ENCODE data around the gene TMC6.
"Not testable (repeated sequence)": the region's sequence is repeated elsewhere in the genome, so short reads cannot be mapped to it uniquely, and the experiment has no call there.

Gene TMC6

DNA sequence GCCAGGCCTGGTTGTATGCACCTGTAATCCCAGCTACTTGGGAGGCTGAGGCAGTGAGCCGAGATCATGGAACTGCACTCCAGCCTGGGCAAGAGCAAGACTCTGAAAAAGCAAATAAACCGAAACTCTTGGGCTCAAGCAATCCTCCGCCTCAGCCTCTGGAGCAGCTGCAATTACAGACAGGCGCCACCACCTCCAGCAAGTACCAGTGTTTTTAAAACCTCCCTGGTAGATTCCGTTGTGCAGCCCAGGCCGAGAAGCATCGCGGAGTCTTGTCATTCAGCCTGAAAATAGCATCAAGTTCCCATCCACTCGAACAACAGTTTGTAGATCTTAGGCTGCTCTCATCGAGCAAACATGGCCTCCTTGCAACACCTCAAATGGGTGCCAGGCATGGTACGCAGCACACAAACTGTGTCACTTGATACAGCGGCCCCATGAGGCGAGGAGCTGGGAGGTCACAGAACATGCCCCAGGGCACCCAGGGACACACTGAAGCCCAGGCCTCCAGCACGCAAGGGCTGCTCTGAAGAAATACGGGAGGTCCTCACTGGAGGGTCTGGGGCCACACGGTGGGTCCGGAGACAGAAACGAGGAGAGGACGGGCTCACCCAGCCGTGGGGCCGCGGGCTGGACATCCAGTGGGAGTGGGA lies 18.1 kb downstream of the TMC6 start:
- no peak for DNase-seq (ENCODE audit: low spot score)

DNA sequence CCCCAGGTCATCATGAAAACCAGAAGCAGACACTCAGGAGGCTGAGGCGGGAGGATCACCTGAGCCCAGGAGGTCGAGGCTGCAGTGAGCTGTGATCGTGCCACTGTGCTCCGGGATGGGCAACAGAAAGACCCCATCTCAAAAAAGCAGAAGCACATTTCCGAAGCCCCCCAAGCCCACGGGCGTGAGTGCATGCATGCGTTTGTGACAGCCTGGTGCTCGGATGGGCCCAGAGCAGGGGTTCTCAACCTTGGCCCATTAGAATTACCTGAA lies 19.1 kb downstream of the TMC6 start:
- no peak for DNase-seq (ENCODE audit: low spot score)

DNA sequence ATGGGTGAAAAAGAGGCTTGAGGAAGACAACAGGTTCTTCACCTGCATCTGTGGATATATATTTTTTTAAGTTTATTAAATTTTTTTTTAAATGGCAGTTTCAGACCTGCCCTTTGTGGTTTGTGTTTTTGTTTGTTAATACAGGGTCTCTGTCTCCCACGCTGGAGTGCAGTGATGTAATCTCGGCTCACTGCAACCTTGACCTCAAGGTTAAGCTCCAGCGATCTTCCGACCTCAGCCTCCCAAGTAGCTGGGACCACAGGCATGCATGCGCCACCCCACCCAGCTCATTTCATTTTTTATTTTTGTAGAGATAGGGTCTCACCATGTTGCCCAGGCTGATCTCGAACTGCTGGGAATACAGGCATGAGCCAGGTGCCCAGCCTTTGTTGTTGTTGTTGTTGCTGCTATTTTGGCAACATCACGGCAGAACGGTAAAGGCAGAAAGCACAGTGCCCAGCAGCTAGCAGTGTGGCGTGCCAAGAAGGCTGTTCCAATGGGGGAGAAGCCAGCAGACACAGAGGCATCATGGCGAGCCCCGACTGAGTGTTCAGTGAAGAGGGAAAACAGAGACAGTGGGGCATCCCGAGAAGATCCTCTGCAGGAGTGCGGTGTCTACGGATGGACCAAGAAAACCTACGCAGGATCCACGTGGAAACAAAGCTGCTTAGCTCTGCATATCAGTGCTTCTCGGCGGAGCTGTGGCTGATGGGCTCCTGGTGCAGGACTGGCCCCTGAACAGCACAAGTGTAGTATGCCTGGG lies 19.6 kb downstream of the TMC6 start:
- no peak for DNase-seq (ENCODE audit: low spot score)

DNA sequence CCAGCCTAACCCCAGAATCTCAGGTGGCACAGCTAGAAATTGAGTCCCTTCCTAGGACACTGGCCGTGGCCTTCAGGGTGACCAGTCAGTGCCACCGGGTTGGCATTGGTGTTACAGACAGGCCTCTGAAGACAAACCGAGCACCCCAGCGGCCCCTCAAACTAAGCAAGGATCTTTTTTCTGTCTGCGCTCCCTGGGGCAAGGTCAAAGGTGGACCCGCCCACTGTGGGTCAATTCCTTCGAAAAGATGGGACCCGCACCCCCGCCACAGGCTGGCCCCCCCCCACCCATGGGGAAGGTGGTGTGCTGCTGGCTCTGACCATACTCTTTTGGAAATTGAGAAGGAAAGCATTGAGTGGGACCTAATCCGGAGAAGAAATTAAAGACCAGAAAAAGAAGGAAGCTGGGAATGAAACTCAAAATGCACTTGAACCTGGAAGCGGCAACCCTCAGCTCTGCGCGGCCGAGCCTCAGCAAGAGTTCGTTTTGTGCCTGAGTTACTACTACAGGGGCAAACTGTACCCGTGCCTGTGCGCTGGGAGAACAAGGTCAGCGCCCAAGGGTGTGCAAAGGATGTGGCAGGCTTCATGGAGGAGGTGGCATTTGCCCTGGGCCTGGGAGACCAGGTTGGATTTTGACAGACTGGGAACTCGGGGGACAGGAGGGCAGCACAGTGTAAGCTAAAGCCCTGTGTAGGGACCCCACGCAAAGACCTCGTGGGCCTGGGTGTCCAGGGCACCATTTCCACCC lies 20.4 kb downstream of the TMC6 start:
- DNase-seq (ENCODE audit: low spot score), result no peak

DNA sequence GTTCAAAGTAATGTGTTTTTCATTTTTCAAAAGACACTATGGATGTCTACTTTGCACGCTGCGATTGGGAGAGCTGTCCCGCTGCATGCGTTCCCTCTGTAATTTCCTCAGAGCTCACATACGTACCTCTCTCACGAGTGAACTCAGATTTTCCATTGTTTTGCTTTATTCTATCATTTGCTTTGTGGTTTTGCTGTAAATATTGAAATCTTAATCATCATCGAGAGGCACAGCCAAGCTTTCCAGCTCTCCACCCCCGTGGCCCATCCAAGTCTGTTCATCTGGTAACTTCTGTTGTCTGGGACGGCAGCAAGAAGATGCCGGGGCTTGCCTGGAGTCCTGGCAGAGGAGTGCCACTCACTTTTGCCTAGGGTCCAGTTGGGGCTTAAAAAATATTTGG lies 21.1 kb downstream of the TMC6 start:
- no peak for DNase-seq (ENCODE audit: low spot score)

DNA sequence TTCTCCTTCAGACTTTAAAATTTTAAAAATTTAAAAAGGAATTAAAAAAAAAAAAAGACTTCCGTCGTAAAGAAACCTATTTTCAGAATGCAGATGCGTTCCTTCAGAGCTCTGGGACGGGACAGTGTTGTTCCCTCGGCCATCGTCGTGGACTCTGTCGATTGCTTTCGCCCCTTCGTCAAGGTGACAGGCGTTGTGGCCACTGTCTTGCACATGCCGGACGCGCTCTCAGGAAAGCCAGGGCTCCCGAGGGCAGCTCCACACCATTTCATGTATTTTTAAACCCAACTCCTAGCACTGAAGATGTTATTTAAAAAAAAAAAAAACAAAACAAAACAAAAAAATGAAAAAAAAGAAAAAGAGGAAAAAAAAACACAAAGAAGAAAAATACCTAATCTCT lies 22.3 kb downstream of the TMC6 start:
- no peak for DNase-seq (ENCODE audit: low spot score)

DNA sequence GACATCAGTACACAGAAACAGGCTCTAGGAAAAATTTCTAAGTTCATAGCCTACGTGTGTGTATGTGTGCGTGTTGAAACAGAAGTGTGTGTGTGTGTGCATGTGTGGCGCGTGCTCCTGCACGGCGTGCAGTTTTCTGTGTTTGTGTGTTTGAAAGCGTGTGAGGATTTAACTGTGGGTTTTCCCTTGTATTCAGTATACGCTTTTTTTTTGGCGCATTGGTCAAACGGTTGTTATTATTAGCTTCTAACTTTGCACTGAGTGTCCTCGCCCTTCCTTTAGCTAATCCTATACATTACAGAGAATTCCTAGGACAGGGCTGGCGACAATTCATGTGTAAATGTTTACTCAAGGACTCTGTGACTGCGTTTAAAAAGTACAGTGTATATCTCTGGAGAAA lies 23.0 kb downstream of the TMC6 start:
- DNase-seq (ENCODE audit: low spot score), result no peak

DNA sequence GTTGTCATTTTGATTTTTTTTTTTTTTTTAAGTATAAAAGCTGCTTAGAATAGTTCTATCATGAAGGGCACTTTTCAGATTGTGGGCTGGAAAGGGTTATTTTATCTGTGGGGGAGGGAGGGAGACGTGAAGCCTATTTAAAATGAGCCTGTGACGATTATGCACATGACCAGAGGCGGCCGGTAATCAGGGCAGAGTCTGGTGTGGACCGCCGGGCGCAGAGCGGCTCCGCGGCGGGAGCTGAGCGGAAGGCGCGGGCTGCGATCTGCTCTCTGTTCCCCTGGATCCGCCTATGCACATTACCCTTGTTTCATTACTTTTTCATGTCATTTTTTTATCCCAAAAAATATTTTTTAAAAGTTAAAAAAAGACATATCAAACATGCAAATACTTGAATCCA lies 23.5 kb downstream of the TMC6 start:
- DNase-seq (ENCODE audit: low spot score), result no peak

DNA sequence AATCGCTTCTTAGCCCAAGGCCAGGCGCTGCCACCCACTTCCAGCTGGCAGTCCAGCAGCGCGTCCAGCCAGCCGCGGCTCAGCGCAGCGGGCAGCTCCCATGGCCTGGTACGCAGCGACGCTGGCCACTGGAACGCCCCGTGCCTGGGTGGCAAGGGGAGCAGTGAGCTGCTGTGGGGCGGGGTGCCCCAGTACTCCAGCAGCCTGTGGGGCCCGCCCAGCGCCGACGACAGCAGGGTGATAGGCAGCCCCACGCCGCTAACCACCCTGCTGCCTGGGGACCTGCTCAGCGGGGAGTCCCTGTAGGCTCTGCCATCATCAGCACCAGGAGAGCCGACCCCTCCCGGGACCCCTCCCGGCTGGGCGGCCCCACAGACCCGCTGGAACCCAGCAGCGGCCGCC lies 24.0 kb downstream of the TMC6 start:
- DNase-seq (ENCODE audit: low spot score), result no peak

DNA sequence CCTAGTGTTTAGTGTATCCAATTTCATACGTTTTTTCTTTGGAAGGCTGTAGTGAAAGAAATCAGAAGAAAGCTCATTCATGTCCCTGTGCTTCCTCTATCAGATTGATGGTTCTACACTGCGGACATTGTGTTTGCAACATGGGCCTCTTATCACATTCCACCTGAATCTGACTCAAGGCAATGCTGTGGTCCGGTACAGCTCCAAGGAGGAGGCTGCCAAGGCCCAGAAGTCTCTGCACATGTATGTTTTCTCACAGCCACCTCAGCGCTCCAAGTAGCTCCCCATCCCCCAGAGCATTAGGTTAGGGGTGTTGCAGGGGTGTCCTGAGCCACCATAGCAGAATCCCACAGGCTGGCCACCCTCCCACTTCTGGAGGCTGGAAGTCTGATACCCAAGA lies 25.2 kb downstream of the TMC6 start:
- no peak for DNase-seq (ENCODE audit: low spot score)

DNA sequence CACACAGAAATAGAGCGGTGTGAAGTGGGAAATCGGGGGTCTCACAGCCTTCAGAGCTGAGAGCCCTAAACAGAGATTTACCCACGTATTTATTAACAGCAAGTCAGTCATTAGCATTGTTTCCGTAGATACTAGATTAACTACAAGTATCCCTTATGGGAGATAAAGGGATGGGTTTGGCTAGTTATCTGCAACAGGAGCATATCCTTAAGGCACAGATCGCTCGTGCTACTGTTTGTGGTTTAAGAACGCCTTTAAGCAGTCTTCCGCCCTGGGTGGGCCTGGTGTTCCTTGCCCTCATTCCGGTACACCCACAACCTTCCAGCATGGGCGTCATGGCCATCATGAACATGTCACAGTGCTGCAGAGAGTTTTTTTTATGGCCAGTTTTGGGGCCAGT lies 27.0 kb downstream of the TMC6 start:
- DNase-seq (ENCODE audit: low spot score), result no peak

DNA sequence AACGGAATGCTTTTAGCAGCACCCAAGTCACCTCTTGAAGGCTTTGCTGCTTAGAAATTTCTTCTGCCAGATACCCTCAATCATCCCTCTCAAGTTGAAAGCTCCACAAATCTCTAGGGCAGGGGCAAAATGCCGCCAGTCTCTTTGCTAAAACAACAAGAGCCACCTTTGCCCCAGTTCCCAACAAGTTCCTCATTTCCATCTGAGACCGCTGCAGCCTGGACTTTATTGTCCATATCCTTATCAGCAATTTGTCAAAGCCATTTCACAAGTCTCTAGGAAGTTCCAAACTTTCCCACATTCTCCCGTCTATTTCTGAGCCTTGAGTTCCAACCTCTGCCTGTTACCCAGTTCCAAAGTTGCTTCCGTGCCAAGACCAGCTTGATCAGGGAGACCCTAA lies 27.4 kb downstream of the TMC6 start:
- DNase-seq (ENCODE audit: low spot score), result no peak

DNA sequence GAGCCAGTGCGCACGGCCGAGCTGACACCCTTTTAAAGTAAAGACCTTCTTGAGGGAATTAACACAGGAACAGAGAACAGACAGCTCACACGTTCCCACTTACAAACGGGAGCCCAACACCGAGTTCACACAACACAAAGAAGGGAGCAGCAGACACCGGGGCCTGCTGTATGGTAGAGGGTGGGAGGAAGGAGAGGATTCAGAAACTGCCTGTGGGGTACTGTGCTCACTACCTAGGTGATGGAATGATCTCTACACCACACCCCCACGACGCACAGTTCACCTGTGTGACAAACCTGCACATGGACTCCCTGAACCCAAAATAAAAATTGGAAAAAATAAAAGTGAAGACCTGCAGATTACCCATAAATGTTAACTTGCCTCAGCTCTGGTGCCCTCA lies 32.5 kb downstream of the TMC6 start:
- no peak for DNase-seq (ENCODE audit: low spot score)

DNA sequence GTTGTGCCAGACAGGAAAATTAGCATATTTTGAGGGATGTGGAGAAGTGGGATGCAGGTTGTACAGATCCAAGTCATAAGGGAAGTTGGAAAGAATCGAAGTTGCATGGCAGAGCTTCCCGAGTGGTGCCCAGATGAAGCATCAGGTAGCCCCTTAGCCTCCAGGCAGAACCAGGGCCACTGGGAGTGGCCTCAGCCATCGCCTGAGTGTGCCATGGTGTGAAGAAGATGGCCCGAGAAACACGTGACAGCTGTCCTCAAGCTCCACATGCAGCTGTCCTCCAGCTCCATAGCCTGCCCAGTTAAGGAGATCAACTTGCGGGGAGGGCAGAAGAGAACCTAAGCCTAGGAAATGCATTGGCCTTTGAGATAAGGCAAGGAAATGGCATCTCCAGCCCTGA lies 33.5 kb downstream of the TMC6 start:
- no peak for DNase-seq (ENCODE audit: low spot score)

DNA sequence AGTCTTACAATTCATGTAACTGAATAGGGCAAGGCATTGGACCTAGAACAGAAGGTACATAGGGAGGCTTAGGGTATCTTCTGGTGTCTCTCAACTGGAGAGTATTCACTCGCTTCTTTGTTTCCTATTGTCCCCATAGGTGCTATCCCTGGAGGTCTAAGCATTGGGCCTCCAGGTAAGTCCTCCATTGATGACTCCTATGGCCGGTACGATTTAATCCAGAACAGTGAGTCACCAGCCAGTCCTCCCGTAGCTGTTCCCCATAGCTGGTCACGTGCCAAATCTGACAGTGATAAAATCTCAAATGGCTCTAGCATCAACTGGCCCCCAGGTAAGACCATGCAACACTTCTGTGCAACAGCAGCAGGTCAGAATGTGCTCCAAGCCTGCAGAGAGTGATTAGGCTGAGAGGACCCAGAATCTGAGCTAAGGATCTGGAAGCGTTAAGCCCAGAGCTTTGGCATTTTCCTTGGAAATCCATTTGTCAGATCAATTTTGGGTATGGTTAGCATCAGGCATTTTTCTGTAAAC lies 35.7 kb downstream of the TMC6 start:
- no peak for DNase-seq (ENCODE audit: low spot score)

DNA sequence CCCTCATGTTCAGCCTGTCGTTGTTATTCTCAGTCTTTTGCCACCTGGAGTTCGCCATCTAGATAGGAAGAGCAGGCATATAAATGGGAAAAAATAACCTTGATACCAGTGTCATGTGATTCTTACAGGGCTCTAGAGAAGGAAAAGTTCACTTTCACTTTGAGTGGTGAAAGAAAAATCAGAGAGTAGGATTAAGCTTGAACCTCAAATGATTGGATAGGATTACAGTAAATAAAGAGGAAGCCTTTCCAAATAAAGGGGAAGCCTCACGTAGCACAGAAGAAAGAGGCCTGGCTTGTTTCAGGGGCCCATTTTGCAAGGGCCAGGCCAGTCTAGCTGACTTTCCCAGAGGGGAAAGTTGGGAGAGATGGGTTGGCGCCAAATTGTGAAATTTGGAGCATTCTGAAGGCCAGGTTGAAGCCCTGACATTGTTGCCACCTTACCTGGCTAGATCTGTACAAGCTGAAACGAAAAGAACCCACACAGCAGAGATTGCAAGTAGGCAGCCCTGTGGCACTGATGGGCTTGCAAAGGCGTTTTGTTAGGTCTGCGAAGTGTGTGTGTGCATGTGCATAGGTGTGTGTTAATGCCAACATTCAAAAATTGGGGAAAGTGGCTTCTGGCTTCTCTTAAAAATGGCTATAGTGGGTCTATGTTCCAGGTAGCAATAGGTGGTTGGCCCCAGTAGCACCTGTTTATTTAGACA lies 38.8 kb downstream of the TMC6 start:
- DNase-seq (ENCODE audit: low spot score), result no peak

DNA sequence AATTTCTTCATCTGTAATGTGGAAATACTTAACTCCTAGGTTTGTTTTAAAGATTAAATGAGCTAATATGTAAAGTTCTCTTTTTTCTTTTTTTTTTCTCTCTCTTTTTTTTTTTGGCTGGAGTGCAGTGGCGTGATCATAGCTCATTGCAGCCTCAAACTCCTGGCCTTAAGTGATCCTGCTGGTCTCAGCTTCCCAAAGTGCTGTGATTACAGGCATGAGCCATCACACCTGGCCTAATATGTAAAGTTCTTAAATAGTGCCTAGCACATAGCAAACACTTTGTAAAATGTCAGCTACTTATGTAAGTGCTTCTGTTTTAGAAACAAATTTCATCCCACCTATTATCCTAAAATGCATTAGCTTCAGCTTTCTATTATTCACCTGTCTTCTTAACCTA lies 40.0 kb downstream of the TMC6 start:
- no peak for DNase-seq (ENCODE audit: low spot score)

DNA sequence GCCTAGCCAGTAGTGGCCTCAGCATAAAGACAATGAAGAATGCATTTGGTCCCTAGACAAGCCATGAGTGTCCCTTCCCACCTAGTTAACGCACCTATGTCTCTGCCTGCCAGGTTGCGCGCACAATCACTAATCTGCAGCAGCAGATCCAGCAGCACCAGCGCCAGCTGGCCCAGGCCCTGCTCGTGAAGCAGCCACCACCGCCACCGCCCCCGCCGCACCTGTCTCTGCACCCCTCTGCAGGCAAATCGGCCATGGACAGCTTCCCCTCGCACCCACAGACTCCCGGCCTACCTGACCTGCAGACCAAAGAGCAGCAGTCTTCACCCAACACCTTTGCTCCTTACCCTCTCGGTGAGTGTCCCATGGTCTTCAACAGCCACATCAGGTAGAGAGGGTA lies 41.8 kb downstream of the TMC6 start:
- no peak for DNase-seq (ENCODE audit: low spot score)

DNA sequence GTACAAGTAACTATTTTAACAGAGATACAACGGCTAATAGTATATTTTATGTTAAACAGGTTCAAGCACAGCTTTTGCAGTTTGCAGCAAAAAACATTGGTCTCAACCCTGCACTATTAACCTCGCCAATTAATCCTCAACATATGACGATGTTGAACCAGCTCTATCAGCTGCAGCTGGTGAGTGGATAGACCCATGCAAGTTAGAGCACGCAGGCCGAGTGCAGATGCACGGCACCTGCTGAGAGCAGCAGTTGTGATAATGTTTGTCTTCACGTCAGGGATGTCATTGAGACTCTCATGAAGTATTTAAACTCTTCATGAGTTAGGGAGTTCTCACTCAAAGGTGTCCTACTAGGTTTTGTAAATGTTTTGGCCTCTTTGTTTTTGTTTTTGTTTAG lies 45.6 kb downstream of the TMC6 start:
- no peak for DNase-seq (ENCODE audit: low spot score)

DNA sequence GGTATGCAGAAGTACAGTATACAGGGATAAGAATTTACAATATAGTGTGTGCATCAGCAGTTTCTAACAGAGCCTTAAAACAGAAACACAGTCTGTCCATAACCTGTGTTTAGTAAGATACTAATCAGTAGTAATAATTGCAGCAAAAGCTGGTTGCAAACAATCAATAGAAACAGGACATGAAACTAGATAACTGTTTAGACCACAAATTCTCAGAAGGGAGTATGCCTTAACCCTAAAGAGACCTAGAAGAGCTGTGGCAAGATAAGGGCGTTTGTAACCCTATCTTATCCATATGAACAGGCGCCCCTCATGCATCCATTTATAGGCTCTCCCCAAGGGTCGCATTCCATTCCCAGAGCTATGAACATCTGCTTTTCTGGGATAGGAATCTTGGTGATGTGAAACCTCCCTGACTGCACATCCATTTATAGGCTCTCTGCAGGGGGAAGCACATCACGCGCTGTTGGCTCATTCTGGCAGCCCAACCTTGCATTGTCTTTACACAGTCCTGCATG lies 46.1 kb downstream of the TMC6 start:
- not testable (repeated sequence) for DNase-seq (ENCODE audit: low spot score)

DNA sequence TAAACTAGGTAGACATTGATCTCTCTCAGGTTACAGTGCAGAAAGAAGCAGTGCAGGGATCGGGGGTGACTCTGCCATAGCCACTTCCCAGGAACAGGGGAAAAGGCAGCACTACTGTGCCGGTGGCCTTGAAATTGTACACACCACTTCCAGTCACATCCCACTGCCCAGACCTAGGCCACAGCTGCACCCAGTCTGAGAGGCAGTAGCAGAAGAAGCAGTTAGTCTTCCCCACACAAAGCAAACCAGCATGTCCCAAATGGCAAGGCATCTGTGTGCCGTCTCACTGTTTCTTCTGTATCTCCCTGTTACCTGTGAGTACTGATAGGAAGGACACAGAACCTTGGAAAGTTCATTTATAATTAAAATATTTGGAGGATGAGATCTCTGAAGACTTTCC lies 47.0 kb downstream of the TMC6 start:
- DNase-seq (ENCODE audit: low spot score), result no peak

DNA sequence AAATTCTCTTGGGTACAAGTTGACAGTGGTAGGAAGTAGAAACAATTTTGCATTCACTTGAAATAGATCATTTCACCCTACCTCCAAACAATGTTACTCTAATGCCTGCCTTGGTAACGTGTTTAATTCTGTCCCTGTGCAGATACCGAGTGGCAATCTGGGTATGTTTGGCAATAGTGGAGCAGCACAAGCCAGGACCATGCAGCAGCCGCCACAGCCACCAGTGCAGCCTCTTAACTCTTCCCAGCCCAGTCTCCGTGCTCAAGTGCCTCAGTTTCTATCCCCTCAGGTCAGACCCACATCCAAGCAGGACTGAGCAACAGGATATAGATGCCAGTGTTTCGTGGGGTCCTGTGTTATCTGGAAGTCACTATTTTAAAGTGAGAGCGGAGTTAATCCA lies 49.3 kb downstream of the TMC6 start:
- DNase-seq (ENCODE audit: low spot score), result no peak

DNA sequence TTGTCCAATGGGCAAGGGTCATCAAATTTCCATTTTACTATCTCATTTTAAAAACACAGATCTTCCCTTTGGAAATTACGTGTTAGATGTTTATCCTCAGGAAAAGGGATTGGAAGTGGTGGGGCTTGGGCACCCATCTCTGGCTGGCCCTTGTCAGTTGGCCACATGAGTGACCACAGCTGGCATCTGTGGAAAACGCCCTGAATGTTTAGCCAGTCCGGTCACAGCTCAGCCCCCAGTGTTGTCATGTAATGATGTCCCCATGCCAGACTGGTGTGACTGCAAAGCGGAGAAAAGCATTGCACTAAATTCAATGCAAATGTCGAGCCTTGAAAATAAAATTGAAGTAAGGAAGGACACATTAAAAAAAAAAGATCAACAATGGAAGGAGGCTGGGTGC lies 53.0 kb downstream of the TMC6 start:
- no peak for DNase-seq (ENCODE audit: low spot score)

Measured in RKO (cell line).